IPS-18c (cell line): ENCODE measurements around the gene NOS1AP.

Experiments used
- H3K4me3 ChIP-seq: 2 replicates; pipeline ENCODE4 v1.7.0; 2013; ENCODE audit warnings: low read depth, mild to moderate bottlenecking, low read length, moderate library complexity; ENCODE audit not compliant: insufficient read depth
- H3K9me3 ChIP-seq: one replicate; pipeline ENCODE4 v1.6.1; 2013; ENCODE audit warnings: mild to moderate bottlenecking, low read length, moderate library complexity; ENCODE audit not compliant: control insufficient read depth, insufficient read depth

The NOS1AP gene

GRCh38 chr1:162360237-162360873 is 290.9 kb downstream of the NOS1AP start:
- no peak overlapping the region for H3K4me3 ChIP-seq
- H3K9me3 ChIP-seq: no peaks in the 10 kb centered on the region

- Histone ChIP-seq H3K4me3 (no peak overlapping the region), H3K9me3 (no peaks in the 10 kb centered on the region)
Observed at GRCh38 chr1:162360874-162361260, 291.4 kb downstream of the NOS1AP start.

DNA sequence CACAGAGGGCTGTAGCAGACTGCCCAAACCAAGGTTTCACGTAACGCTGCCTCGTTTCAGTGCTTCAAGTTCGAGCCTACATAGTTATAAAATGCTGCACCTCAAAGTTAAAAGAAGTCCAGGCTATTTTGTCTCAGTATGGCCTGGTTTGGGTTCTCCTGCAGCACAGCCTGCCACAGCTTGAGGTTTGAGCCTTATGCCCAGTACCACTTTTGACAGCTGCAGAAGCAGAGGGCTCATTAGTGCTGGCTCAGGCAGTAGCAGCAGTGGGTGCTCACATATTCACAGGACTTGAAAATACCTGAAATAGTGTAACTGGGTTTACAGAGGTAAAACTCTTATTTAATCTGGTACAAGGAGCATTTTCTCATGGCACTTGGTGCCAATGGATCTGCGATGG is 291.9 kb downstream of the NOS1AP start:
- Histone ChIP-seq H3K4me3 (no peak overlapping the region), H3K9me3 (no peaks in the 10 kb centered on the region)

DNA sequence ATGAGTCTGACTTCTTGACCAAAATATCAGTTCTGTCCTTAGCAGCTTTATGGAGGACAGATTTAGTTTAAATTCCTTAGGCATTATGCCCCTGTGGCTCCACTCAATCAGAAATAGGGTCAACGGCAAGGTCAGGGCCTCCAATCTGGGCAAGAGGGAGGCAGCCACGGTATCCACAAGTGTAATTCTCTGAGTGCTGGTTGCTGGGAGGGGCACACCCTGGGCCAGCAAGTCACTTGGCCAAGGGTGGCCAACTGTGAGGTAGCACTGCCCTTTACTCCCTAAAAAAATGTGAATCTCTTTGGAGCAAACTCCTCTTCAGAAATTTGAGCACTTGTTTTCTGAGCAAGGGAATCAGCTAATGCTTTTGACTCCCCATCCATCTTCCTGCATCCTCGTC is 294.3 kb downstream of the NOS1AP start:
- Histone ChIP-seq H3K4me3 (no peak overlapping the region), H3K9me3 (no peaks in the 10 kb centered on the region)

GRCh38 chr1:162364498-162364897 is 295.0 kb downstream of the NOS1AP start:
- Histone ChIP-seq H3K4me3 (no peak overlapping the region), H3K9me3 (no peaks in the 10 kb centered on the region)

GRCh38 chr1:162365284-162366020 is 296.0 kb downstream of the NOS1AP start:
- H3K4me3 ChIP-seq: no peak overlapping the region
- no peaks in the 10 kb centered on the region for H3K9me3 ChIP-seq

DNA sequence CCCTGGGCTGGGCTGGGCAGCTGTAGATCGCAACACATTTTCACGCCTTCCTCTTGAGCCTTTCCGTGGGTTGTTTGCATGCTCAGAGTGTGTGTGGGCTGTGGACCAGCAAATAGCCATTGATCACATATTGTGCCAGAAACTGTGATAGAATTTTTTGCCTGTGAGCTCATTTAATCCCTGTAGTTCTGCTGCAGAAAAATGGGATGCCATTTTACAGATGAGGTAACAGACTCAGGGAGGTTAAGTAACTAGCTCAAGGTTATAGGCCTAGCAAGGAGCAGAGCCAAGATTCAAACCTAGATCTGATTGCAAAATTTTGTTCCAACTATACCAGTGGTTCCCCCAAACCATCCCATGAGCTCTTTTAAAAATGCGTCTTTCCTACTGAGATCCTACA is 296.7 kb downstream of the NOS1AP start:
- Histone ChIP-seq H3K4me3 (no peak overlapping the region), H3K9me3 (no peaks in the 10 kb centered on the region)

GRCh38 chr1:162366671-162367070 is 297.2 kb downstream of the NOS1AP start:
- no peak overlapping the region for H3K4me3 ChIP-seq
- no peaks in the 10 kb centered on the region for H3K9me3 ChIP-seq

- Histone ChIP-seq H3K9me3 (no peaks in the 10 kb centered on the region), H3K4me3 (no peak overlapping the region)
Observed at GRCh38 chr1:162367073-162367472, 297.6 kb downstream of the NOS1AP start.

- H3K4me3 ChIP-seq: no peak overlapping the region
- no peaks in the 10 kb centered on the region for H3K9me3 ChIP-seq
Observed at GRCh38 chr1:162367772-162368171, 298.3 kb downstream of the NOS1AP start.

GRCh38 chr1:162368451-162368850 is 299.0 kb downstream of the NOS1AP start:
- Histone ChIP-seq H3K4me3 (no peak overlapping the region), H3K9me3 (no peaks in the 10 kb centered on the region)

DNA sequence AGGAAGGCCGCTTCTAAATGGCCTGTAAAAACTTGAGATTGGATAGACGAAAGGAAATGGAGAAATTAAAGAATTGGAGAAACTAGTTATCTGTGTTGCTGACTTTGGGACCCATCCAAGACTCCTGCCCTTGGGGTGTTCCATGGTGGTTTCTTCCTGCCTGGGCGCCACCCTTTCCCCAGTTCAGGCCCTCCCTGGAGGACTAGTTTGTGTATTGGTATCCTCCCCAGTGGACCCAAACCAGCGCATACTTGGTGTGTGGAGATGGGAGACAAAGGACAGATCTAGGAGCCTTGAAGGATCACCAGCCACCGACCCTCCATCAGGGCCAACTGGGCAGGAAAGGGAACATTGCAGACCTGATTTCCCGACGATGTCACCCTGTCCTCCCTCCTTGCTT is 300.1 kb downstream of the NOS1AP start:
- no peak overlapping the region for H3K4me3 ChIP-seq
- no peaks in the 10 kb centered on the region for H3K9me3 ChIP-seq

GRCh38 chr1:162370161-162370560 is 300.7 kb downstream of the NOS1AP start:
- Histone ChIP-seq H3K9me3 (no peaks in the 10 kb centered on the region), H3K4me3 (no peak overlapping the region)

- Histone ChIP-seq H3K4me3 (no peak overlapping the region), H3K9me3 (no peaks in the 10 kb centered on the region)
Observed at GRCh38 chr1:162370721-162371120, 301.2 kb downstream of the NOS1AP start.

GRCh38 chr1:162371611-162372010 is 302.1 kb downstream of the NOS1AP start:
- H3K9me3 ChIP-seq: no peaks in the 10 kb centered on the region
- no peak overlapping the region for H3K4me3 ChIP-seq

GRCh38 chr1:162372159-162373071 is 302.9 kb downstream of the NOS1AP start:
- Histone ChIP-seq H3K4me3 (no peak overlapping the region), H3K9me3 (no peaks in the 10 kb centered on the region)

GRCh38 chr1:162373072-162373427 is 303.6 kb downstream of the NOS1AP start:
- no peaks in the 10 kb centered on the region for H3K9me3 ChIP-seq

More at GRCh38 chr1:162373072-162373427, 303.6 kb downstream of the NOS1AP start:
- H3K4me3 ChIP-seq: no peak overlapping the region
